GM18511 (cell line): Measurements from ENCODE around the gene MKLN1.
"Not testable (repeated sequence)": the region's sequence is repeated elsewhere in the genome, so short reads cannot be mapped to it uniquely, and the experiment has no call there.

ENCODE experiments used
- ATAC-seq: cut with Tn5 transposase; IDR thresholded peaks from one replicate; pipeline ENCODE4 v1.9.1; 2021; ENCODE audit warnings: mild to moderate bottlenecking, moderate library complexity; ENCODE audit not compliant: unreplicated experiment

MKLN1 gene

GRCh38 chr7:131455546-131455945, 127.9 kb downstream of the MKLN1 start:
- ATAC-seq: peak; percentile 67

- ATAC-seq: no peak
Observed at GRCh38 chr7:131456338-131456737, 128.7 kb downstream of the MKLN1 start.

GRCh38 chr7:131459256-131459655, 131.6 kb downstream of the MKLN1 start:
- ATAC-seq: no peak

DNA sequence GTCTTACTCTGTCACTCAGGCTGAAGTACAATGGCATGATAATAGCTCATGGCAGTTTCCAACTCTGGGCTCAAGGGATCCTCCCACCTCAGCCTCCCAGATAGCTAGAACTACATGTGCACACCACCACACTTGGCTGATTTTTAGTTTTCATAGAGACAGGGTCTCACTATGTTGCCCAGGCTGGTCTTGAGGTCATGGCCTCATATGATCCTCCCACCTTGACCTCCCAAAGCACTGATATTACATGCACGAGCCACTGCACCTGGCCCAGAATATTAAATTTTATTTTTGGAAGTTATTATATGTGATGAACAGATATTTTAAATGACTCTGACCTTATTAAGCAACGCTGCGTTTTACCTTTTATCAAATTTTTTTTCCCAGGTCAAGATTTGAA, 134.4 kb downstream of the MKLN1 start:
- ATAC-seq: no peak

GRCh38 chr7:131462715-131463114, 135.0 kb downstream of the MKLN1 start:
- not testable (repeated sequence) for ATAC-seq

DNA sequence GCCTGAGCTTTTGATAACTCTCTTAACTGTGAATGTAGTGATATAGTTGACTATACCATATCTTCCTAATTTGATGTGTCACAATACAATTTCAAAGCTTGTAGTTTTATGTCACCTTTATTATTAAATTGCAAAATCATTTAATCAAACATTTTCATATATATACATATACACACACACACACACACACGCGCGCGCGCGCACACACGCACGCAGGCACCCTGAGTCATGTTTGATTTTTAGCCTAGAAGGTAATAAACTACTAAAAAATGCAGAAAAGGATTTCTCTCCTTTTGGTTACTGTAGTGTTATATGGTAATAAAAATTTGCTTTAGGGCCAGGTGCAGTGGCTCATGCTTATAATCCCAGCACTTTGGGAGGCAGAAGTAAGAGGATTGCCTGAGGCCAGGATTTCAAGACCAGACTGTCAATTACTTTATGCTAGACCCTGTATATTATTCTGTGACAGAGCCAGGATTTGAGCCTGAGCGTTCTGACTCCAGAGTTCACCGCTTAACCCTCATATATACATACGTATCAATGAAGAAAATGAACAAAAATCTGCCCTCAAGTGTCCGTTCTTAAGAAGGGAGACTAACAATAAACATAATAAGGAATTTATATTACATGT, 139.2 kb downstream of the MKLN1 start:
- ATAC-seq: no peak

DNA sequence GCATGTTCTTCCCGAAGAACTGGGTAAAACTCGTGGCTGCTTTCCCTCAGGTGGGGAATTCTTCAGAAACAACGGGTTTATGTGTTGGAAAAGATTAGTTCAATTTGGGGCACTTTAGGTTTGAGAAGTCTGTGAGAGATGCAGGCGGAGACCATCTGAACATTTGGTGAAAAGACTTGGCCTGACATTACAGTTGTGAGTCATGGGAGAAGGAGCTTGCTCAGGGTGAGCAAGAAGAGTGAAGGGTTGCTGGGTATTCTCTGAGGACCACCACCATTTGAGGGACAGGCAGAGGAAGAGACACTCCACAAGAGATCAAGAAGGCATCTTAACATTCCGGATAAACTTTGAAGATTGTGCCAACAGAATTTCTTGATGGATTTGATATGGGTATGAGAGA, 140.1 kb downstream of the MKLN1 start:
- no peak for ATAC-seq

DNA sequence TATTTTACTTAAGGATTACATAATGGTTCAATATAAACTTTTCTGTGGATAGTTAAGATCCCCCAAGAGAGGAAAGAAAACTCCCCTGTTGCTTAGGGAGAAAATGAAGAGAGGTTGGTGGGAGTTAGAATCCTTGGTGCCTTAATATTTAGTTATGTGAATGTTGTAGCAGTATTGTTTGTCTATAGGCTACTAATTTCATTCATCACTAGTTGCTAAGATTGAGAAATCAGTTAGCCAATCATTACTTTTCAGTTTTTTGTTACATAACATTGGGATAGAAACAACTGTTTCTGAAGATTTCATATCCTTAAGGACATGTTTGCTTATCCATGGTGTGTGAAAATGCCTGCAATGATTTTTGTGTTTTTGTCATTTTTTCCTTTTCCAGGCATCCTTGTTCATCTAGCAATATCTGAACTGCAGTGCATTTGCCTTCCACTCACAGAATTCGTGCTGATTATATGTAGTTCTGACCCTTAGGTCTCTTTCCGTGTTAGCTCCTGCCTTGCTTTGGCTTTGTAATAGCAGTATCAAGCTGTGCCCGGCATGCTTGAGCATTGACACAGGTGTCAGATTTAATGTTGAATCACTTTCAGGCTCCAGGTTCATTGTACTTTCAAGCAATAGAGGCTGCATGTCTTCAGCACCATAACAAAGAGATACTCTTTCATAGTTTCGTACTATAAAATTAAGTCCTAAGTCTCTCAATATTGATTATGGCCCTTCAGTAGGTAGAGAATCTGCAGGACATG, 143.8 kb downstream of the MKLN1 start:
- no peak for ATAC-seq

DNA sequence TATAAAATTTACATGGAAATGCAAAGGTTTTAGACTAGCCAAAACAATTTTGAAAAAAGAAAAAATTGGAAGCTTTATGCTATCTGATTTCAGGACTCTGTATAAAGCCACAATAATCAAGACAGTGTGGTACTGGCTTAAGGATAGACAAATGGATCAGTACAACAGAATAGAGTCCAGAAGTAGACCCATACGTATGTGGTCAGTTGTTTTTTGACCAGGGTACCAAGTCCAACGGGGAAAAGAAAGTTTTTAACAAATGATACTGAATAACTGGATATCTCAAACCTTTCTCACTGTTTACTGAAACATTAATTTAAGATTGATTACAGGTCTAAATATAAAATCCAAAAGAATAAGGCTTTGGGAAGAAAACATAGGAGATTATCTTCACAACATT, 149.1 kb downstream of the MKLN1 start:
- no peak for ATAC-seq

- ATAC-seq: no peak
Observed at GRCh38 chr7:131480384-131481315, 153.0 kb downstream of the MKLN1 start.

- no peak for ATAC-seq
Observed at GRCh38 chr7:131482800-131483199, 155.1 kb downstream of the MKLN1 start.

- ATAC-seq: no peak
Observed at GRCh38 chr7:131483586-131483985, 155.9 kb downstream of the MKLN1 start.

DNA sequence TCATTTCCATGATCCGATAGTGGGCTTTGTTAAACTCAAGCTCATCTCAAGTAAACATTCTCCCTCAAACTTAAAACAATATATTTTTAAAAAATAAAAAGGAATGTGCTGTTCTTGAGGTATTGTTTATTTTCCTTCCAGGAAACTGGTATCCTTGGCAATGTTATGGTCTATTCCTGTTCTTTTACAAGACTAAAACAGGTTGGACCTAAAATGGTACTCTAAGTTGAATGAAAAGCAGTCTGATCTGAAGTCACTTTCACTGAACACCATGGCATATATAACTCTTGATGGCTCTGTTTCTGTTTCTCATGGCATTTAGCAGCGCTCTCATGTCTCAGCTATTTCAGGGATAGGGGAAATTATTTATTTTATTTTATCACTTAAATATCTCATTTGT, 158.7 kb downstream of the MKLN1 start:
- no peak for ATAC-seq

GRCh38 chr7:131487217-131487616, 159.5 kb downstream of the MKLN1 start:
- no peak for ATAC-seq

DNA sequence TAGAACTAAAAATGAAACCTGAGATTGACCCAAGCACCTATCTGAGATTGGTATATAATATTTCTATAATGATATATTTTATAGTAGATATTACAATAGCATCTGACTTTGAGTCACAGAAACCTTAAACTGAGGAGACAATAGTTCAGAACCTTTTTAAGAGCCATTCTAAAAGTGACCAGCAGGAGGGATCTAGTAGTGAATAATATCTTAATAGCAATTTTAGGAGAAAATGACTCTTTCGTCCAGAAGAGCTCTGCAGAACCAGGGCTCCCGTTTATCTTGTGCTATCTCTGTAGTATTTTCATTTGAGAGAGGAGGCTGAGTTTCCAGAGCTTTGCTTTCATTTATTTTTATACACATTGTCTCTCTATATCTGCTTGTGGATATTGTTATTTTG, 160.7 kb downstream of the MKLN1 start:
- no peak for ATAC-seq

DNA sequence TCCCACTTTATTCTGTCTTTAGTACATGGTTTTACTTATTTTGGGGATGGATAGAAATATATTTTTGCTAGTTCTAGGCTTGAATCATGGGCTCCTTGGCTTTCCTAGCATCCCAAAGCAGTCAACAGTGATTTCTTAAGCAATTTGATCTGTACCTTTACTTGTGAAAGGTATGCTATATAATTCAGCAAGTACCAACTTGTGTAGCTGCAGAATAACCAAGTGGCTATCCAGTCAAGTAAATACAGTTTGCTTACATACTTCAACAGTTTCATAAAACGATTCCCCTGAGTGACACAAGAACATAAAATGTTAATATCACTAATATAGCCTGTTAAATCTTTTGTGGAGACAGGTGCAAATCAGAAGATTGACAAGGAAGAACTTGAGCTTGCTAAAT, 161.5 kb downstream of the MKLN1 start:
- no peak for ATAC-seq

- no peak for ATAC-seq
Observed at GRCh38 chr7:131489881-131490280, 162.2 kb downstream of the MKLN1 start.

DNA sequence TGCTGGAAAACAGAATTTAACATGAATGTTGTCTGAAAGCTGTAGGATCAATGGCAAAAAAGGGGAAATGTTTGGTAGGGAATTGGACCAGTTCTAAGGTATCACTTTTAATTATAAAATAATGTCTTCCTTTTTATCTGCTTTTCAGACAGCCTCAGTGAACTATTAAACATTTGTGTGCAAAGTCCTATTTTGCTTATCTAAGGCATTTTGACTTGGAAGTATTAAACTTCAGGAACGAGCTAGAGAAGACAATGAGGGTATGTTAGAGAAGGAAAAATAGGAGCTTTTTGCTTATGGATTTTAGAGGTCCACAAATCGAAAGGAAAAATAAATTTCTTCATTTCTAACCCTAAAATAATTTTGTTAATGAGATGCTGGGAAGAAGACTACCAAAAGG, 165.4 kb downstream of the MKLN1 start:
- ATAC-seq: no peak

- ATAC-seq: no peak
Observed at GRCh38 chr7:131493581-131493980, 165.9 kb downstream of the MKLN1 start.

DNA sequence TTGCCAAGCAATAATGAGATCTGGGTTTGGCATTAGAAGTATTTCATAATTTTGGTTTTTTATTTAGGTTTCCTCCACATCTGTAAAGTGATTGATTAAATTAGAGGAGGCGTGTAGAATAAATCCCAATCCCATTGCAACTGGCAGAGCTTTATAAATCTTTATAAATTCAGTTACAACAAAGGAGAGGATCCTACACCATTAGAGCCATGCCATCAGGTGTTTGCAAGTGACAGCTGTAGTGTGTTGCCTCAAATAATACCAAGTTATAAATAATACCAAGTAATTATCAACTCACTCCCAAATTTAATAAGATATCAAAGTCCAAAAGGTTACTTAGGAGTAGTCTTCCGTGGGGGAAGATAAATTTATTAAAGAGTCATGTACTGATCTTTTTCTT, 166.5 kb downstream of the MKLN1 start:
- no peak for ATAC-seq

DNA sequence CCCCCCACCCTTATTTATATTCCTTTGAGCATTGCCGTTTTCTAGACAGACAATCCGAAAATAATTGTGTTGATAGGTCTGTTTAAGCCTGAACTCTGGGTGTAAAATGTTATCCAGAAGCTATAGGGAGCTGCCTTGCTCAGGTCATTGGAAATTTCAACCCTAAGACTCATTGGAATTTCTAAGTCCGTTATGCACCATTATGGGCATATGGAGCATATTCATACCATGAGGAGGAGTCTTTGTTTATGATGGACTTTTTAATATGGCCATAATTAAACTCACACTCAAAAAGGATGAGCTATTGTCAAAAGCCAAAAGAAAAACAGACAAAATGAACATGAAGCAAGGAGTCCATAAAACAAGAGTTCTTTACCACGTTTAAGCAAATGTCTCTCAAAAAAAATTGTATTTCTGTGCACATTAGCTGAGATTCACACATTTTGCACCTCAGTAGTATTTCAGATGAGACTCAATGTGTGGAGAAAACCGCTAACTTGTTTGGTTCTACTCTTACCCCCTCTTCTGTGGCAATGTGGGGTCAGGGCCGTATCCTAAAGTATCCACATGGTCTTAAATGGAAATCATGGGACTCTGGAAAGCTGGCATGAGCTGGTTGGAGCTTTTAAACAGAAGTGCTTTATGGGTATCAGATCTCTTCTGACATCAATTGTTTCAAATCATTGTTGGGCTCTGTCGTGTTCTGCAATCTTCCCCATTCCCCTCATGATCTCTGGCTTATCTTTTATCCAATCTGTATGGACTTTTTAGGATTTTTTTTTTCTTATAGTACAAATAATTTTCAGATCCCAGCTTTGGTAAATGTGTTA, 168.2 kb downstream of the MKLN1 start:
- no peak for ATAC-seq
